HL-60 (cell line): ENCODE results near the gene TBC1D16.

Experiments used
- DNase-seq, 2 experiments: peaks; one replicate each; pipeline ENCODE4 v3.0.0-alpha.2; 2010 to 2020; ENCODE audit warnings: low read depth in 1 of 2, low spot score in 1 of 2
- H3K27ac ChIP-seq: fragments of 250-450 bp; sonication (Bioruptor Pico); replicated peaks from 2 replicates; pipeline ENCODE4 v1.5.1; 2020; ENCODE audit warnings: mild to moderate bottlenecking, moderate library complexity
- H3K27me3 ChIP-seq: fragments of 250-450 bp; sonication (Bioruptor Pico); 2 replicates; pipeline ENCODE4 v1.5.1; 2021; ENCODE audit warnings: mild to moderate bottlenecking, moderate library complexity; ENCODE audit not compliant: insufficient read depth, poor library complexity, severe bottlenecking
- H3K4me3 ChIP-seq: replicated peaks from 2 replicates; pipeline ENCODE4 v1.5.1; 2011; ENCODE audit warnings: mild to moderate bottlenecking, control low read depth, low read length; ENCODE audit not compliant: insufficient read depth
- CTCF ChIP-seq: IDR thresholded peaks from one replicate; pipeline ENCODE4 v1.5.1; 2011; ENCODE audit warnings: low read length, control low read depth, inconsistent platforms; ENCODE audit not compliant: insufficient read depth
- GABPA ChIP-seq: IDR thresholded peaks from 2 replicates; pipeline ENCODE4 v1.6.1; 2012; ENCODE audit warnings: low read depth
- POLR2AphosphoS5 ChIP-seq: IDR thresholded peaks from 2 replicates; pipeline ENCODE4 v1.6.1; 2012; ENCODE audit warnings: low read depth
- REST ChIP-seq: IDR thresholded peaks from 2 replicates; pipeline ENCODE4 v1.6.1; 2012; ENCODE audit warnings: low read depth; ENCODE audit not compliant: insufficient replicate concordance
- SPI1 ChIP-seq: IDR thresholded peaks from 2 replicates; pipeline ENCODE4 v1.6.1; 2012; ENCODE audit warnings: low read depth, mild to moderate bottlenecking, borderline replicate concordance

TBC1D16 gene

GRCh38 chr17:80023481-80024205 is 12.0 kb downstream of the TBC1D16 start:
- Histone ChIP-seq H3K4me3 (no peak overlapping the region), H3K27me3 (no peaks in the 10 kb centered on the region), H3K27ac (no peak overlapping the region)
- TF ChIP-seq CTCF = no peak
- TF ChIP-seq REST = no peak
- no peak for DNase-seq

- no peaks in the 10 kb centered on the region for H3K27me3 ChIP-seq
Measured at GRCh38 chr17:80021600-80021999, 14.1 kb downstream of the TBC1D16 start.

More at GRCh38 chr17:80021600-80021999, 14.1 kb downstream of the TBC1D16 start:
- Histone ChIP-seq H3K27ac (no peak overlapping the region), H3K4me3 (no peak overlapping the region)
- DNase-seq = no peak
- TF ChIP-seq GABPA (no peak), SPI1 (no peak), POLR2AphosphoS5 (no peak), CTCF (no peak), REST (no peak)
